ENCODE measurements around the gene KLK13. TPM values are rescaled to one million over a fixed set of nuclear protein-coding genes. Genes with fewer than 3 reads are reported as not detected.

Gene KLK13
- total RNA-seq, 2 donors from 2014 or later, result 0.42 to 3.4 TPM

GRCh38 chr19:51090471-51090870, 25.6 kb upstream of the KLK13 start:
- Histone ChIP-seq H3K4me1 (ENCODE audit: control insufficient read depth, insufficient read depth, low read length) (no peaks in the 10 kb centered on the region), H3K27me3 (ENCODE audit: control insufficient read depth, insufficient read depth, low read length, poor library complexity, severe bottlenecking) (no peaks in the 10 kb centered on the region), H3K27ac (ENCODE audit: low read depth, low read length) (no peak overlapping the region), H3K9me3 (ENCODE audit: control insufficient read depth, low read length) (no peaks in the 10 kb centered on the region), H3K36me3 (ENCODE audit: control insufficient read depth, insufficient read depth, low read length) (no peaks in the 10 kb centered on the region), H3K9ac (ENCODE audit: extremely low read depth, low read length, poor library complexity, severe bottlenecking) (no peak overlapping the region), H3K4me3 (ENCODE audit: low read length) (no peak overlapping the region)
- peaks cover 11% of the 10 kb centered on the region for H3K27me3 Mint-ChIP-seq (ENCODE audit: insufficient read depth)
- H3K9me3 Mint-ChIP-seq, result no peaks in the 10 kb centered on the region
- H3K4me3 Mint-ChIP-seq, result no peak overlapping the region
- peaks cover 18% of the 10 kb centered on the region for H3K4me1 Mint-ChIP-seq
- WGBS, 2 experiments (ENCODE audit: insufficient coverage in 1 of 2, insufficient read length in 1 of 2), result 90 to 93% methylated on average over 4 of the region's 8 CpGs
- DNase-seq, result no peak
- no peaks in the 10 kb centered on the region for H3K36me3 Mint-ChIP-seq (ENCODE audit: low read depth)
- no peak for TF ChIP-seq CTCF (conservative IDR thresholded peaks at IDR 0.05)
- H3K27ac Mint-ChIP-seq, result no peak overlapping the region

GRCh38 chr19:51089786-51090185, 24.9 kb upstream of the KLK13 start:
- Histone ChIP-seq H3K4me1 (ENCODE audit: control insufficient read depth, insufficient read depth, low read length) (no peaks in the 10 kb centered on the region), H3K9me3 (ENCODE audit: control insufficient read depth, low read length) (no peaks in the 10 kb centered on the region), H3K27ac (ENCODE audit: low read depth, low read length) (no peak overlapping the region), H3K9ac (ENCODE audit: extremely low read depth, low read length, poor library complexity, severe bottlenecking) (no peak overlapping the region), H3K4me3 (ENCODE audit: low read length) (no peak overlapping the region), H3K27me3 (ENCODE audit: control insufficient read depth, insufficient read depth, low read length, poor library complexity, severe bottlenecking) (no peaks in the 10 kb centered on the region), H3K36me3 (ENCODE audit: control insufficient read depth, insufficient read depth, low read length) (no peaks in the 10 kb centered on the region)
- peaks cover 18% of the 10 kb centered on the region for H3K4me1 Mint-ChIP-seq
- H3K4me3 Mint-ChIP-seq, result no peak overlapping the region
- TF ChIP-seq CTCF (conservative IDR thresholded peaks at IDR 0.05), result no peak
- no peaks in the 10 kb centered on the region for H3K36me3 Mint-ChIP-seq (ENCODE audit: low read depth)
- WGBS, 2 experiments (ENCODE audit: insufficient coverage in 1 of 2, insufficient read length in 1 of 2), result 97 to 98% methylated on average over 11 to 17 of the region's 17 CpGs
- DNase-seq, result no peak
- peaks cover 11% of the 10 kb centered on the region for H3K27me3 Mint-ChIP-seq (ENCODE audit: insufficient read depth)
- no peaks in the 10 kb centered on the region for H3K9me3 Mint-ChIP-seq
- H3K27ac Mint-ChIP-seq, result no peak overlapping the region

GRCh38 chr19:51086153-51086850, 21.4 kb upstream of the KLK13 start:
- Mint-ChIP-seq H3K27me3 (ENCODE audit: insufficient read depth) (peaks cover 28% of the 10 kb centered on the region), H3K27ac (no peak overlapping the region)
- 82 to 87% methylated on average over 15 to 18 of the region's 18 CpGs for WGBS, 2 experiments (ENCODE audit: insufficient coverage in 1 of 2, insufficient read length in 1 of 2)

More at GRCh38 chr19:51086153-51086850, 21.4 kb upstream of the KLK13 start:
- H3K27me3 ChIP-seq (ENCODE audit: control insufficient read depth, insufficient read depth, low read length, poor library complexity, severe bottlenecking), result no peaks in the 10 kb centered on the region
- H3K4me1 Mint-ChIP-seq, result peaks cover 2% of the 10 kb centered on the region
- H3K9me3 Mint-ChIP-seq, result no peaks in the 10 kb centered on the region
- no peak overlapping the region for H3K27ac ChIP-seq (ENCODE audit: low read depth, low read length)
- H3K4me3 ChIP-seq (ENCODE audit: low read length), result no peak overlapping the region
- no peaks in the 10 kb centered on the region for H3K36me3 ChIP-seq (ENCODE audit: control insufficient read depth, insufficient read depth, low read length)
- TF ChIP-seq CTCF (conservative IDR thresholded peaks at IDR 0.05), result no peak
- no peak for DNase-seq
- H3K36me3 Mint-ChIP-seq (ENCODE audit: low read depth), result no peaks in the 10 kb centered on the region
- H3K9me3 ChIP-seq (ENCODE audit: control insufficient read depth, low read length), result no peaks in the 10 kb centered on the region
- no peak overlapping the region for H3K9ac ChIP-seq (ENCODE audit: extremely low read depth, low read length, poor library complexity, severe bottlenecking)
- H3K4me3 Mint-ChIP-seq, result no peak overlapping the region
- no peaks in the 10 kb centered on the region for H3K4me1 ChIP-seq (ENCODE audit: control insufficient read depth, insufficient read depth, low read length)
